ENCODE data around the gene HRNR.
"Not testable (repeated sequence)": the region's sequence is repeated elsewhere in the genome, so short reads cannot be mapped to it uniquely, and the experiment has no call there.

Gene HRNR

GRCh38 chr1:152224093-152224492, at the start of gene HRNR:
HRNR (minus strand) TSS chr1:152224193; CDS start chr1:152223253, 940 bp downstream.
- no peak for DNase-seq

GRCh38 chr1:152256394-152256793, 32.4 kb upstream of the HRNR start:
- not testable (repeated sequence) for DNase-seq

GRCh38 chr1:152252157-152252556, 28.2 kb upstream of the HRNR start:
- DNase-seq: no peak

- no peak for DNase-seq
Observed at GRCh38 chr1:152251391-152251790, 27.4 kb upstream of the HRNR start.

GRCh38 chr1:152247316-152247715, 23.3 kb upstream of the HRNR start:
- no peak for DNase-seq

- no peak for DNase-seq
Observed at GRCh38 chr1:152244576-152245273, 20.7 kb upstream of the HRNR start.

GRCh38 chr1:152237093-152237492, 13.1 kb upstream of the HRNR start:
- no peak for DNase-seq

- no peak for DNase-seq
Observed at GRCh38 chr1:152228831-152229230, 4.8 kb upstream of the HRNR start.

GRCh38 chr1:152227310-152227928, 3.4 kb upstream of the HRNR start:
- no peak for DNase-seq

GRCh38 chr1:152225678-152226077, 1.7 kb upstream of the HRNR start:
- DNase-seq: no peak

- no peak for DNase-seq
Observed at GRCh38 chr1:152220166-152221163, 3.5 kb downstream of the HRNR start.

- not testable (repeated sequence) for DNase-seq
Observed at GRCh38 chr1:152219438-152219837, 4.6 kb downstream of the HRNR start.

- DNase-seq: no peak
Observed at GRCh38 chr1:152218762-152219436, 5.1 kb downstream of the HRNR start.

- DNase-seq: peak in 1 of 58 donors; percentile 3
Observed at GRCh38 chr1:152215604-152216003, 8.4 kb downstream of the HRNR start.

- not testable (repeated sequence) for DNase-seq
Observed at GRCh38 chr1:152214911-152215310, 9.1 kb downstream of the HRNR start.

GRCh38 chr1:152198982-152199381, 25.0 kb downstream of the HRNR start:
- DNase-seq: no peak

GRCh38 chr1:152197361-152197941, 26.5 kb downstream of the HRNR start:
- no peak for DNase-seq

GRCh38 chr1:152191711-152192110, 32.3 kb downstream of the HRNR start:
- DNase-seq: no peak

GRCh38 chr1:152191260-152191659, 32.7 kb downstream of the HRNR start:
- no peak for DNase-seq

- no peak for DNase-seq
Observed at GRCh38 chr1:152190589-152190988, 33.4 kb downstream of the HRNR start.
